Activated T-cell treated with anti-CD3 and anti-CD28 coated beads for 48 hours (primary cell): Measurements from ENCODE around the gene MRPS14.

ENCODE experiments used
- DNase-seq: peaks from one replicate; pipeline ENCODE4 v3.0.0-alpha.2; 2020; ENCODE audit warnings: low read depth

Gene MRPS14

GRCh38 chr1:174984952-174985351, 38.3 kb downstream of the MRPS14 start:
- DNase-seq, result no peak

- no peak for DNase-seq
Observed at GRCh38 chr1:174982971-174983689, 40.1 kb downstream of the MRPS14 start.

- DNase-seq, result no peak
Observed at GRCh38 chr1:174976436-174977108, 46.7 kb downstream of the MRPS14 start.

DNA sequence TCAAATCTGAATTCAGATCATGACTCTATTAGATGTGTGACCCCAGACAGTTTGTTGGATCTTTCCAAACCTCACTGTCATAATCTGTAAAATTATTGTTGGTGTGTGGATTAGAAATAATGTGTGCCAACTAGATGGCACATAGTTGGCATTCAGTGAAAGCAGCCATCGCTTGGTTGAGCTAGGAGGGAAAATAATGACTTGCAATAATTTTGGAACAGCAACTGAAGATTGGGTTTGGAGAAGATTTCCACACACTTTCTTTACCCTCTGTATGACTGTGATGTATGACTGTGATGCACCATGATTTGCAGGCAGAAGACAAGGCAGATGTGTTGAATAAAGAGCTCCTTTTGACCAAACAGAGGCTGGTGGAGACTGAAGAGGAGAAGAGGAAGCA, 47.5 kb downstream of the MRPS14 start:
- no peak for DNase-seq

DNA sequence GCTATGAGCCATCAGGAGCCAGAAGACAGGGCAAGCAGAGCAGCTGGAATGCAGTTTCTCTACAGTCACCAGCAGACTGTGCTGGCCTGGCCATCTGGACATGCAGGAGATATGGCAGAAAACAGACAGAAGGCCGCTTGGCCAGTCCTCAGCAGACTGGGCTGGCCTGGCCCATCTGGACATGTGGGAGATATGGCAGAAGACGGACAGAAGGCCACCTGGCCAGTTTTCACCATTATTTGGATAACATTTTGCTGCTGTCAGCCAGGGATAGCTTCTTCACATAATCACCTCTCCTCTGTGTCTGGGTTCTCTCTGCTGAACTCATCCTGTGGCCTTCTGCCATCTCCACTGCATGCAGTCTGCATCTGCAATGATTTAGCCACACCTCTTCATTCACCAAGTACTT, 48.5 kb downstream of the MRPS14 start:
- no peak for DNase-seq

- DNase-seq, result no peak
Observed at GRCh38 chr1:174971902-174972301, 51.3 kb downstream of the MRPS14 start.

DNA sequence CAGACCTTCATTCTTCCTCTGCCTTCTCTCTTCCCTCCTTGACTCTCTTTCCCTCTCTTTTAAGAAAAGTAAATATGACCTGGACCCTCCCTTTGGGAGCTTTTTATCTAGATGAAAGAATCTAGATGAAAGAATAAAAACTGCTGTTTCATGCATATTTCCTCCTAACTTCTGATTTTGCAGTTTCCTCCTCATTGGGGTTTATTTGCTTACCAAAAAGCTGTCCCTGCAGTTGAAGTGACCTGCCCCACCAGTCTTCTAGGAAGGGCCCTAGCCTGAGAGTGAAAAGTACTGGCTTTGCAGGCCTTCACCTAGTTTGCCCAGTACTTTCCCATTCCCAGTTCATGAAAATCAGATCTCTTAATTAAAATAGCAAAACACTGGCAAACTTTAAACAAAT, 51.8 kb downstream of the MRPS14 start:
- DNase-seq, result no peak

- no peak for DNase-seq
Observed at GRCh38 chr1:174969977-174970376, 53.2 kb downstream of the MRPS14 start.

DNA sequence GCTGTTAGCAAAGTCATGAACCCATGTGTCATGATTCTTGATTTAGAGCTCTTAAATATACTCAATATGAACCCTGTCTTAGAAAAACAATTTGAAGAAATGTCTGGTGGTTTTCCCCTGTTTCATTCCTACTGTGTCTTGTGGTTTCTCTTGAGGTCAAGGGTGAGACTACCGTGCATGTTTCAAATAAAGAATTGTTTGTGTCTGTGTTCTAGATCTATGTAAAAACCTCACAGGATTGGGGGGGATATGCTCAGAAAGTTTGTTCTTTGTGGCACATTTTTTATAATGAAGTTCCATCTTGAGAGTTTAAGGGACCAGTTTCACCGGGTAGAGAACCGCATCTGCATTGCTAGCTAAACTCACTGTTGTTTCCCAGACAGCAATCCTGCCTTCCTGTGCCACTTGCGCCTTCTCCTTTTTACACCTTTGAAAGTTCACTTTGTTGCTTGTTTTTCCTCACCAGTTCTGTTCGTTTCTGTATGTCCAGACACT, 54.4 kb downstream of the MRPS14 start:
- DNase-seq, result no peak

DNA sequence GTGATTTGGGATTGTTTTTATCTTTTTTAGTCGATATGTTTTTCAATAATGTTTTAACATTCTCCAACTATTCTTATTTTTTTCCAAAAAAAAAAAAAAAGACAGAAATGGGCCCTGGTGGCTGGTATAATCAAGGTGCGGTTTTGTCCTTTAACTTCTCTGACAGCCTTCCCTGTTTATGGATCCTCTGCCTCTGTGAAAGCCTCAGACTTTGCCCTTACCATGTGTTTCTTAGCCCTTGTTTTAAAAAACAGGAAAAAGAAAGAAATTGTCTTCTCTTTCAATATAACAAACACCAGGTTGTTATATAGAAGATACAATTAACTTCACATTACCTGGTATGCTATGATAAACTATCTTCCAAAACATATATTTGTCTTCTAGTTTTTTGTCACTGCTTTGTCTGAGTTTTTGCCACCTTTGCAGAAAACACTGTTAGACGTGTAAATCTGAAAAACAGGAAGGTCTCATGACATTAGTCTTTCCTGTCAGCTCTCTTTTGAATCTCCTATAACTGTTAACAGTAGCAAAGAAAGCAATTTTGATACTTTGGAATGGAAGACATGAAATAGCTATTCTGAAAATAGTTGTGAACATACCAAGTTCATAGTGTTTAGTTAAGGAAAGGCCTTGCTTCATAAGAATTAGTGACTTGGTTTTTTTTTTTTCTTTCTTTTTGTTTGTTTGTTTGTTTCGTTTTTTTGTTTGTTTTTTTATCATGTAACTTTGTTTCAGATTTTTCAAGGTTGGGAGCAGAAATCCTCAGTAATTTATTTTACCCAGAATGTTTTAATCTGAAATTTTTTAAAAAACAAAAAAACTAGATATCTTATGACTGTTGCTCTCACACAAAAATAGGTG, 55.1 kb downstream of the MRPS14 start:
- DNase-seq, result no peak

DNA sequence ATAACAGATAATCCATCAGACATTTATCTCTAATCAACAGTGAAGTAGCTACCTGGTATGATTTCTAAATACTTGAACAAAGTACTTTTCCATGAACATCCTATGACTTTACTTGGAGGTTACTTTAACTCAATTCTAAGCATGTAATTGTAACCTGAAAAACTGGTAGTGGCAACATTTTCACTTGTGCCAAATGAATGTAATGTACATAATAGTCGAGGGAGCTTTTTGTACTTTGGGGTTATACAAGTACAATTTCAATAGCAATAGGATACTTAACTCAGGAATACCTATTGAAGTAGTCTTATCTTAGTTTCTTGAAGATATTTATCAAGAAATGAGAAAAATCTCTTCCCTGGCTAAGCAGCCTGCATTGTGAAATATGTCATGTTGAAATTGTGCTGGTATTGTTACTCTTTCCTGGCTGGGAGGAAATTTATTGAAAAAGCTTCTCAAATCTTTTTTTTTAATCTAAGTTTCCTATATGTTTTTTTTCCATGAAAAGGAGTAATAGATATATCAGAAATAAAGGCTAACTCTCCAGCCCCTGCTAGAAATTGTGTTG, 57.1 kb downstream of the MRPS14 start:
- no peak for DNase-seq

DNA sequence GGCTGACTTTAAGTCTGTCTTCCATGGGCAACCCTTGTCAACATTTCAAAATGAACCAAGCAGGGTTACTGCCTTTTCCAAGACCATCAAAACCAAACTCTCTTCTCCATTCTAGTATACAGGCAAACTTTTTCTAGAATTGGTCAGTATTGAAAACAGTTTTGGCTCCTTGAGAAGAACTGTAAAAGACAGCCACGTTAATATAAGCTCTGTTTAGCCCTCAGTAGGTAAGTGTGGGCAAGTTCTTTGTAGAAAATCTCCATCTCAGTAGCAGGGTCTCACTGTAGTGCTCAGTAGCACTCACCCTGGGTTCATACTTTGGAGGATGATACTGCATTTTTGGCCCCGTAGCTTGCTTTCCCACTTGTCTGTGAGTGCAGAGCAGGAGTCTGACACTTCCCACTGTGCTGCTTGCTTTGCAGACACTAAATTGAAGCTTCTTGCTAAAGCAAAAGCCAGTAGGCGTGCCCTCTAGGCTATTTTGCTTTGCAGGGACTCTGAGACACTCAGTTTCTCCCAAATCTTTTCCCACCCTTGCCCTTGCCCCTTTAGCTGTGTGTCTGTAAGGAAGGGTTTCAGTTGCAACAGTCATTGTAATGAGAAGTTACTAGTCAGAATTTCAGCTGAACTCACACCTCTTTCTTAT, 57.7 kb downstream of the MRPS14 start:
- no peak for DNase-seq

DNA sequence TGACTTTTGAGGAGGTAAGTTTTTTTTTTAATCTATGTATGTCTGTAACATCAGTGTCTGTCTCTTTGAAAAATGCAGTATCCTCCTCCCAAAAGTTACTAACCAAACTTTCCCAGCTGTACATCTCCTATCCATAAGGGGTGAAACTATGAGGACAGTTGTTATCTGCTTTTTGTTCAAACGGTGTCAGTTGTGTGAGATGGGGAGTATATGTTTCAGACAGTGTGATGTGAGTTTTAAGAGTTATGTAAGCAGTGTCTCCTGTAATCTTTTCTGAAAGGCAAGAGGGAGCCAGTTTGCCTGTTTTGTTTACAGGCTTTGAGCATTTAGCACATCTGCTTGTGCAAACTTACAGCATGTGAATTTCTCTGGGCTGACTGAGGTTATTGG, 58.3 kb downstream of the MRPS14 start:
- no peak for DNase-seq

- no peak for DNase-seq
Observed at GRCh38 chr1:174964261-174964971, 58.8 kb downstream of the MRPS14 start.

GRCh38 chr1:174963529-174964125, 59.6 kb downstream of the MRPS14 start:
- no peak for DNase-seq
